GM18873 (cell line): ENCODE data around the gene C12orf42.

Source experiments
- ATAC-seq: cut with Tn5 transposase; IDR thresholded peaks from one replicate; pipeline ENCODE4 v1.9.1; 2021; ENCODE audit warnings: mild to moderate bottlenecking, moderate library complexity, moderate number of reproducible peaks; ENCODE audit not compliant: unreplicated experiment, low FRiP score

C12orf42 gene

DNA sequence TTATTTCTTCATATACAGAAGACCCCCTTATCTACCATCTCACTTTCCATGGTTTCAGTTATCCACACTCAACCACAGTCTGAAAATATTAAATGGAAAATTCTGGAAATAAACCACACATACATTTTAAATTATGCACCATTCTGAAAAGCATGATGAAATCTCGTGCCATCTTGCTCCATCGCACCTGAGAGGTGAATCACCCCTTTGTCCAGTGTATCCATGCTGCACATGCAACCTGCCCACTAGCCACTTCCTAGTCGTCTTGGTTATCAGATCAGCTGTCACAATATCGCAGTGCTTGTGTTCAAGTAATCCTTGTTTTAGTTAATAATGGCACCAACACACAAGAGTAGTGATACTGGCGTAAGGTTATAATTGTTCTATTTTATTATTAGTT is 145.7 kb downstream of the C12orf42 start:
- ATAC-seq: no peak

DNA sequence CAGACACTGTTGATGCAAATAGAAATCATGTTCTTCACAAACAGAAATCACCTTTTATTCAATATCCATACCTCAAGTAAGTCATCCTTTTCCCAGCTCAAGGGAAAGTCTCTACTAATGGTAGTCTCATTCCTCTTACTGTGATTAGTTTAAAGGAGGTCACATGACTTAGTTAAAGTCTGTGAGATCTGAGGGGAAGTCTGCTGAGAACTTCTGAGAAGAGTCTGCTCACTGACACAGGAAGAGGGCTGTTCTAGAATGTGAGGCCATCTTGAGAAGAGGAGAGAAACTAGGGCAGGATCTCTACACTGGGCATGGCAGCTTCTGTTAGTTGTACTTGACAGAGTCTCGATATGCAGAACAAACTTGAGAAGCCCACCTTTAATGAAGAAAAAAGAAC is 146.8 kb downstream of the C12orf42 start:
- ATAC-seq: no peak

GRCh38 chr12:103336940-103337339 is 158.8 kb downstream of the C12orf42 start:
- ATAC-seq: no peak

DNA sequence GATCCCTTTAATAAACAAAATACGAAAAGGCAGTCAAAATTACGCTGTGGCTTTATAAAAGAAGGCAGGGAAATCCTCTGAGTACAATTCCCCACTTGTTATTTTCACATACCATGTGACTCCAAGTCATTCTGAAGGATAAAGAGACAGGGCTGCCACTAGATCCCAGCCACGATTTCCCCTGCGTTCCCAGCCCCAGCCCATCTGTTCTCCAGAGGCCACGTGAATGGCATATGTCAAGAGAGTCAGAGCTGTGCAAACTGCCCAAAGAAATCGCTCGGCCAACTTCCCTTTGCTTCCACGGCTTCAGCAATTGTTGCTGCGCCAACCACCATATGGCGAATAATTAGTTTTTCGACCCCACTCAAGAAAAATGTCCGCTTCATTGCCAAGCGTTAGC is 161.3 kb downstream of the C12orf42 start:
- ATAC-seq: no peak

GRCh38 chr12:103333676-103334075 is 162.1 kb downstream of the C12orf42 start:
- ATAC-seq: no peak

- no peak for ATAC-seq
These were observed 164.1 kb downstream of the C12orf42 start for GRCh38 chr12:103331643-103332042.

DNA sequence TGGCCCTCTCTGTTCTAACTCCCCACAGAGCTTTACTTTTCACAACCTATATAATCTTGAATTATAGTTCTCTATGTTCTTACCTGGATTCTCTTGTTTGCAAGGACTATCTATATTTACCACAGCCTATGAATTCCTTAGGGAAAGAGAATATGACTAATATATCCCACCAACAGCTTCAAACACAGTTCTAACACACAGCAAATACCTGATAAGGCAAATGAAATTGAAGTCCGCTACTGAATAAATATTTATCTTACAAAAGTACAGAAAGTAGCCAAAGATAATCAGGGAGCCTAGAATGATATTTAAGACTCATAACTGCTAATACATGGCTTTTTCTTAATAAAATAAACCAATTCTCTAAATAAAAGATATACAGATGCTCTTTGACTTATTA is 165.1 kb downstream of the C12orf42 start:
- ATAC-seq: no peak

DNA sequence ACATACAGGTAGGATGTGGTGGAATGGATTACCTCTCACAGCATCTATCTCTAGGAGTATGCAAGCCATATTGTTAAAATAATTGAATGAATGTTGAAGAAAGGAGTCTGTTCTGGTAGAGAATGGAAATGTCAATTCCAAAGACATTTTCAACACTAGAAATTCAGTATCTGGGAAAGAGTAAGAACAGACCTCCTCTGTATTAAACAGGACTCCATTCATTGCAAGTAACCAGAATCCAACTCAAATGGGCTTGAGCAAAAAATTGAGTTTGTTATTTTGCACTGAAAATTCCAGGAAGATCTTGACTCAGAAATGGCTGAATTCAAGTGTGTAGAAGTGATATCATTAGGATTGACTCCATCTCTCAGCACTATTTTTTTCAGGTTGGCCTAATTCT is 168.1 kb downstream of the C12orf42 start:
- ATAC-seq: no peak

- ATAC-seq: no peak
These were observed 169.6 kb downstream of the C12orf42 start for GRCh38 chr12:103326190-103326589.

DNA sequence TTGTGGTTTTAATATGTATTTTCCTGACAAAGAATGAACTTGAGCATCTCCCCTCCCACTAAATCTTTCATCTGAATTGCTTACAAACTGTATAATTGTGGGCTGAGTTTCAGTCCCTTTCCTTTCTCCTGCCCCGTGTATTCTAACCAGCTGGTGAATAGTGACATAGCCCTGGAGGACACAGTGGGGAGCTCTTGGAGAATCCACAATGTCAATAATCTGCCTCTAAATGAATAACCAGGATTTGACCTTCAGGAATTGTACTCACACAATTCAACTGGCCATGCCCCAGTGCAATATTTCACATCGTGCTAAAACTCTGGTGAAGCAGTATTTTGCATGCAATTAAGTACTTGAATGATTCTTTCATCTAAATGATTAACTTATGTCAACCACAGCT is 177.2 kb downstream of the C12orf42 start:
- ATAC-seq: no peak

DNA sequence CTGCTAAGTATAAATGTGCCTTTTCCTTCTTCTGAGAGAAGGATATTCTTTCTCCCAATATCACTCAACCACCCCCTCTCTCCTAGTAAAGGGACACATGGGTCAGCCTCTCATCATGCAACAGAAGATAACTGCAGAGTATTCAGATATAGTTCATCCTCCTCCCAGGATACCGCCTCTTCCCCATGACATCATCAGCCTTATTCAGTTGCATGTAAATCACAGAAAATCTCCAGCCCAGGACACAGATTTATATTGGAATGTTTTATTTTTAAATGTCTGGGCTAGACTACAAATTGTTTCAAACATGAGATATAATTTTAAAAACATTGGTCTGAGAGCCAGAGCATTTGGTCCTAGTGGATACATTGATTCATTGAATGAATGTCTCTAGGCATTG is 178.5 kb downstream of the C12orf42 start:
- no peak for ATAC-seq

DNA sequence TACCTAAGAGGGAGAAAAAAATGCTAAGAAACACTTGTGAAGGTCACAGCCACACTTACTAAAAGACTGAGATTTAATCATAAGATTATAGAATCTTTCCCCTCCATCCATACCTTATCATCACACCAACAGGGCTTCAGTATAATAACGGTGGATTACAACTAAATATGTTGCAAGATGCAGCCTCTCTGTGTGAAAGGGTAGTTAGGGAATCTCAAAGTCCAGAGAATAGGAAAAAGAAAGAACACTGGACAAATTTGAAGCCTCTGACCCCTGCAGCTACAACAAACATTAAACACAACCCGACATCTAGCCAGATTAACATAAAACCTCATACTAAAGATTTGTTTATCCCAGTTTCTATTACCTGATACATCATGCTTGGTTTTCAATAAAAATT is 181.0 kb downstream of the C12orf42 start:
- no peak for ATAC-seq

GRCh38 chr12:103313894-103314293 is 181.9 kb downstream of the C12orf42 start:
- ATAC-seq: no peak

DNA sequence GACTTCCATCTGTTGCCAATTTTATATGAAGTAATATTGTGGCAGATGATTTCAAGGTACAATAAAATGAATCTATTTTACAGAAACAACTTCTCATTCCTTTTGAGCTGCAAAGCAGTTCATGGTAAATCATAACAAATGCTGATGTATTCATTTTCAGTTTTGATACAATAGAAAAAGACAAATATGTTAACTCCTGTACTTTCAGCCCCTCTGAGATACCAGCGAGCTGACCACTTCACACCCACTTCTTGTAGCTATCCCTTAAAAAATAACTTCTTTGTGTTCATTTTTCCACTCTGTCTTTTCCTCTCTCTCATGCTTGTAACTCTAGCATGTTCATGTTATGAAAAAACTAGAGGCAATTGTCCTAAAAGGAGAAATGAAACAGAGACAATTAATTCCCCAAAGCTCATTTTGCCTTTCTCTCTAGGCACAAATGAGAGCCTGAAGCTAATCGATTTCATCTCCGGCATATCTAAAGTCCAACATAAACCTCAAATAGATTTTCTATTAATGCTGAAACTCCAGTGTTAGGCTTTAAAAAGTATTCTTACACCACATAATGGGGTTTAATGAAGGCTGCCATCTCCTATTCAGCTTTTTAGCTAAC is 182.9 kb downstream of the C12orf42 start:
- ATAC-seq: no peak

DNA sequence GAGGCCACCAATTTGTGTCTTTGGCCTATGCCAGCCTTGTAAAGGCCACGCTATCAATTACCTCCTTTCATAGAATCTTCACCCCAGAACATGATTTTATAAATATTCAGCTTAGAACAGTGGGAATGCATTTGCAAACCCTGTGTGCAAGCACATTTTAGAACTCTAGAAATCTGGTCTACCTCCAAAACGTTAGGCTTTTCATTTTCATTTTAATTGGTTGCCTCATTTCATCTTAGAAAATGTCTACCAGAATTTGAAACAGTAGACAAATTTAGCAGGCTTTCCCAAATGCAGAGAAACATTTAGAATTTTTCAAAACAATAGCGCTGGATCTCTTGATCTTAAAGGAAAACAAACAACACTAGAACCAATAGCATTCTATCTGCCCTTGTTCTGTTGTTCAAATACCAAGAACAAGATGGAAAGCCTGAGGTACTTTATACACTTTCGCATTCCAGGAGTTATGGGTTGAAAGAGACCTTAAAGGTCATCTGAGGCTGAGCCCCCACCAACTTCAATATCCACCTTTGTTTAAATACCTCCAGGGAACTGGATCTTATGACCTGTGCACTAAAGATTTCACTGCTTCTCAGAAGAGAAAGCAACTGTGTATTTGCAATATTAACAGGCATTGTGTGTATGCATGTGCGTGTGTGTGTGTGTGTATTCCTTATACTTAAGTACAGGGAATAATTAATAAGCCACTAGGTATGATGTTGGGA is 185.1 kb downstream of the C12orf42 start:
- ATAC-seq: no peak

- no peak for ATAC-seq
These were observed 187.4 kb downstream of the C12orf42 start for GRCh38 chr12:103308396-103308795.

- ATAC-seq: no peak
These were observed 192.3 kb downstream of the C12orf42 start for GRCh38 chr12:103303484-103303883.

DNA sequence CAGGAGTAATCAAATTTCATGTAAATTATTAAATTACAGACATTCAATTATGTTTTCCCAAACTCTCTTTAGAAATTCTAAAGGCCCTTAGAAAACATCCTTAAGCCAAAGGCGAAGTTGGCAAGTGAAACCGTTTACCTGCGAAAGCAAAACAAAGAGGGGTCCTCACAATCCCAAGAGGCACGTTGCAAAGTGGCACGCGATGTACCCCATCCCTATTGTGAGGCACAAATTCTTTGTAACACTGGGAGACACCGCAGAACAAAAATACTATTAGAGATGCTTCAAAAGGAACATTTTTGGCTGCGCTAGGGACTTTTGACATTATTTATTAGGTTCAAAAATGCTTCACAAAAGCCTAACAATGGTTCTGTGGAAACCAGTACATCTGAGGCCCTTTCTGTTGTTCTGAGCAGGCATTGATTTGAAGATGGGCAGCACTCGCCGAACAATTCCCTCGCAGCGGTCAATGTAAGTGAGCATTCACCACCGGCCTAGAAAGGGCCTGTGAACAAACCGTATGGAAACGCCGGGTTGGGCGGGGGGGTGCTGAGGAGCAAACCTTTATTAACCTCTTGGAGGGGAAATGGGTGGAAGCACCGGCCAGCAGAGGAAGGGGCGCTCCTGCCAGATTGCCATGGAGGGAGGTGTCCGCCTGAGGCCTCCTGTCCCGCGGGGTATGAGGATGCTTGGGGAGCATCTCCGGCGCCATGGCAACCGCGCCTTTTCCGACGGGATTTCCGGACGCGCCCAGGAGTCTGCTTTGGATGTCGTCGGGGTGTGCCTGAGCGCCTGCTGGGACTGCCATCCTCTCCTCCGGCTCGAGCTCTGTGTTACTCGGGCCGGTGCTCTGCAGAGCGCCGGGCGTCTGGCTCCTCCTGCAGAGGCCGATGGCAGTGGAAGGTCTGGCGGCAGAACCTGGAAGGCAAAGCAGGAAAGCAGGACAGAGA is 193.9 kb downstream of the C12orf42 start:
- ATAC-seq: no peak

DNA sequence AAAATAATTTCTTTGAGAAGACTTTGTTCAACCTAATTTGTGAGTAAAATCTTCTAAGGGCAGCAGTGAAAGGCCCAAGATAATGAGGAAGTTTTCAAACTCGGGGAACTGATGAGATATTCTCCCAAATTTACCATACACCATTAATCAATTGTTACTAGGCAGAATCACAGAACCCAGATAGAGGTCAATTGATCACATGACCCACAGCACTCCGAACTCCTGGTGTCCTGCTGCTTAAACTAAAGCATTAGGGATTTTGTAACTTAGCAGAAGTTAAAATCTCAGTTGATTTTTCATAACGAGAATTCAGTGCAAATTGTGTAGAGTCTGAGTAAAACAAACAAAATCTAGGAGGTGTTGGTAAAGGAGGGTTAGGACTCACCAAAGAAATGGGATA is 207.8 kb downstream of the C12orf42 start:
- ATAC-seq: no peak

- ATAC-seq: no peak
These were observed 213.6 kb downstream of the C12orf42 start for GRCh38 chr12:103282124-103282523.

DNA sequence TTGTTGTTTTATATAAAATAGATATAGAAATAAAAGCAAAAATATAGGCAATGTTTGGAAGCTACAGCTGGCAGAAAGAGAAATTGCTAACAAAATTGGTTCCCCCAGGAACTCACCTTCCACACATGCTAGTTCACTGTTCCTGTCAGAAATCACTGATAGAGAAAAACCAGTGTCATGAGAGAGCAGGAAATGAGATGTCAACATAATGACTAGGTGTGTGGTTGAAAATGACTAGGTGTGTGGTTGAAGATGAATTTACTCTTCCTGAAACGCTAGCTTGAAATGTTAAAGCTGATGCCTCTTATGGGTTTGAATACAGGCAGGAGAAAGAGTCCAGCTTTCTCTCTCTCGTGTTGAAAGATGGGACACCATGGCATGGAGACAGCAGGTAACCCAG is 216.3 kb downstream of the C12orf42 start:
- peak; percentile 92 for ATAC-seq
